Measurements from ENCODE around the gene LRP5. TPM values are rescaled to one million over a fixed set of nuclear protein-coding genes. Genes with fewer than 3 reads are reported as not detected.

The LRP5 gene
- polyA plus RNA-seq, 1 donor (not counting 4 experiments of a cell fraction or from before 2014, with no cell fraction given) = 6.6 TPM

- no peaks in the 10 kb centered on the region for H4K20me1 ChIP-seq (ENCODE audit: control insufficient read depth, extremely low read depth, insufficient read depth, low read length)
- H3K9me1 ChIP-seq (ENCODE audit: control insufficient read depth, extremely low read depth, insufficient read depth, low read length) = no peaks in the 10 kb centered on the region
- H3K4me3 ChIP-seq (ENCODE audit: control insufficient read depth in 2 of 3, extremely low read depth in 1 of 3, insufficient read depth in 2 of 3, low read depth in 1 of 3, low read length in 3 of 3) = no peak overlapping the region
- H3K36me3 ChIP-seq (ENCODE audit: control insufficient read depth in 2 of 2, extremely low read depth in 1 of 2, insufficient read depth in 2 of 2, low read length in 2 of 2) = no peaks in the 10 kb centered on the region
- dilution Hi-C loops (cut with MboI; ENCODE audit: extremely low pct_ligation_motif_present, low sequenced_read_pairs) = no loop called here
- H3K27ac ChIP-seq (ENCODE audit: control insufficient read depth, insufficient read depth, low read length) = no peak overlapping the region
- H3K4me1 ChIP-seq (ENCODE audit: control insufficient read depth, extremely low read depth, insufficient read depth, low read length) = peaks cover 30% of the 10 kb centered on the region
- peak; percentile 46 for FAIRE-seq
- no peaks in the 10 kb centered on the region for H3K27me3 ChIP-seq (ENCODE audit: control insufficient read depth, extremely low read depth, insufficient read depth, low read length)
- DNase-seq (ENCODE audit: low read depth, low spot score) = no peak
- H3K9me3 ChIP-seq (ENCODE audit: control insufficient read depth, low read depth, low read length) = no peaks in the 10 kb centered on the region
- H3K4me2 ChIP-seq (ENCODE audit: control insufficient read depth, extremely low read depth, insufficient read depth, low read depth, low read length) = no peak overlapping the region
- TF ChIP-seq EZH2 (IDR thresholded peaks at IDR 0.05; ENCODE audit: low read length) = no peak
- no peak for TF ChIP-seq CTCF (optimal IDR thresholded peaks at IDR 0.05 in 1 of 3, IDR thresholded peaks at IDR 0.05 in 1 of 3, conservative IDR thresholded peaks at IDR 0.05 in 1 of 3; ENCODE audit: extremely low read depth in 1 of 3, insufficient read depth in 2 of 3, low read length in 3 of 3)
- no peak overlapping the region for H3K9ac ChIP-seq (ENCODE audit: control insufficient read depth, extremely low read depth, insufficient read depth, low read length)
- no peak overlapping the region for H2AFZ ChIP-seq (ENCODE audit: control insufficient read depth, low read length)
- H3K79me2 ChIP-seq (ENCODE audit: control insufficient read depth, insufficient read depth, low read length) = peaks cover 38% of the 10 kb centered on the region
These were observed 33.5 kb downstream of the LRP5 start for GRCh38 chr11:68345776-68346461.

GRCh38 chr11:68346462-68346790 lies 34.0 kb downstream of the LRP5 start:
- no peak overlapping the region for H2AFZ ChIP-seq (ENCODE audit: control insufficient read depth, low read length)
- no peak overlapping the region for H3K4me3 ChIP-seq (ENCODE audit: control insufficient read depth in 2 of 3, extremely low read depth in 1 of 3, insufficient read depth in 2 of 3, low read depth in 1 of 3, low read length in 3 of 3)
- peaks cover 33% of the 10 kb centered on the region for H3K79me2 ChIP-seq (ENCODE audit: control insufficient read depth, insufficient read depth, low read length)
- TF ChIP-seq EZH2 (IDR thresholded peaks at IDR 0.05; ENCODE audit: low read length) (no peak), CTCF (optimal IDR thresholded peaks at IDR 0.05 in 1 of 3, IDR thresholded peaks at IDR 0.05 in 1 of 3, conservative IDR thresholded peaks at IDR 0.05 in 1 of 3; ENCODE audit: extremely low read depth in 1 of 3, insufficient read depth in 2 of 3, low read length in 3 of 3) (no peak)
- H3K9ac ChIP-seq (ENCODE audit: control insufficient read depth, extremely low read depth, insufficient read depth, low read length) = no peak overlapping the region
- DNase-seq (ENCODE audit: low read depth, low spot score) (no peak), FAIRE-seq (no peak)
- no peaks in the 10 kb centered on the region for H4K20me1 ChIP-seq (ENCODE audit: control insufficient read depth, extremely low read depth, insufficient read depth, low read length)
- no peak overlapping the region for H3K4me2 ChIP-seq (ENCODE audit: control insufficient read depth, extremely low read depth, insufficient read depth, low read depth, low read length)
- no peaks in the 10 kb centered on the region for H3K36me3 ChIP-seq (ENCODE audit: control insufficient read depth in 2 of 2, extremely low read depth in 1 of 2, insufficient read depth in 2 of 2, low read length in 2 of 2)
- H3K27me3 ChIP-seq (ENCODE audit: control insufficient read depth, extremely low read depth, insufficient read depth, low read length) = no peaks in the 10 kb centered on the region
- dilution Hi-C loops (cut with MboI; ENCODE audit: extremely low pct_ligation_motif_present, low sequenced_read_pairs) = no loop called here
- no peaks in the 10 kb centered on the region for H3K9me3 ChIP-seq (ENCODE audit: control insufficient read depth, low read depth, low read length)
- no peak overlapping the region for H3K27ac ChIP-seq (ENCODE audit: control insufficient read depth, insufficient read depth, low read length)
- peaks cover 27% of the 10 kb centered on the region for H3K4me1 ChIP-seq (ENCODE audit: control insufficient read depth, extremely low read depth, insufficient read depth, low read length)
- no peaks in the 10 kb centered on the region for H3K9me1 ChIP-seq (ENCODE audit: control insufficient read depth, extremely low read depth, insufficient read depth, low read length)

Measured in keratinocyte (primary cell).